HG03103 (cell line): ENCODE results near the gene GOLGA8Q.
"Not testable (repeated sequence)": the region's sequence is repeated elsewhere in the genome, so short reads cannot be mapped to it uniquely, and the experiment has no call there.

ENCODE experiments used
- ATAC-seq: cut with Tn5 transposase; IDR thresholded peaks from one replicate; pipeline ENCODE4 v1.9.1; 2021; ENCODE audit warnings: low read depth; ENCODE audit not compliant: unreplicated experiment

GOLGA8Q gene

GRCh38 chr15:30551750-30552149 lies at the start of gene GOLGA8Q:
Gene GOLGA8Q (plus strand): TSS chr15:30552050. CDS start chr15:30552078, 28 bp downstream.
- ATAC-seq, result not testable (repeated sequence)

GRCh38 chr15:30502904-30503781 lies 48.7 kb upstream of the GOLGA8Q start:
- not testable (repeated sequence) for ATAC-seq

- ATAC-seq, result not testable (repeated sequence)
These were observed 47.5 kb upstream of the GOLGA8Q start for GRCh38 chr15:30504162-30504843.

GRCh38 chr15:30514545-30514944 lies 37.3 kb upstream of the GOLGA8Q start:
- ATAC-seq, result not testable (repeated sequence)

- ATAC-seq, result not testable (repeated sequence)
These were observed 28.2 kb upstream of the GOLGA8Q start for GRCh38 chr15:30523453-30524243.

- not testable (repeated sequence) for ATAC-seq
These were observed 25.9 kb upstream of the GOLGA8Q start for GRCh38 chr15:30525912-30526311.

GRCh38 chr15:30529049-30529448 lies 22.8 kb upstream of the GOLGA8Q start:
- ATAC-seq, result not testable (repeated sequence)

GRCh38 chr15:30566949-30567348 lies 15.1 kb downstream of the GOLGA8Q start:
- ATAC-seq, result not testable (repeated sequence)

- ATAC-seq, result not testable (repeated sequence)
These were observed 21.2 kb downstream of the GOLGA8Q start for GRCh38 chr15:30573012-30573491.

GRCh38 chr15:30579394-30579970 lies 27.6 kb downstream of the GOLGA8Q start:
- not testable (repeated sequence) for ATAC-seq

GRCh38 chr15:30580716-30581115 lies 28.9 kb downstream of the GOLGA8Q start:
- not testable (repeated sequence) for ATAC-seq

GRCh38 chr15:30598953-30599352 lies 47.1 kb downstream of the GOLGA8Q start:
- not testable (repeated sequence) for ATAC-seq

- ATAC-seq, result not testable (repeated sequence)
These were observed 51.9 kb downstream of the GOLGA8Q start, which contains the start of gene GOLGA8H for GRCh38 chr15:30603796-30604195. Gene GOLGA8H (plus strand): TSS chr15:30604028. CDS start chr15:30604126, 98 bp downstream.
